CD8-positive, alpha-beta memory T cell (primary cell): Measurements from ENCODE around the gene PI4KB. TPM values are rescaled to one million over a fixed set of nuclear protein-coding genes. Genes with fewer than 3 reads are reported as not detected.

Experiments
- CTCF ChIA-PET: fragments of 350-600 bp; sonication (Branson Sonifier 250); formaldehyde crosslinking; loops from one replicate; lab custom pipeline; 2021; ENCODE audit warnings: antibody characterized with exemption; lab: Charles Lee
- POLR2A ChIA-PET: fragments of 350-600 bp; sonication (Branson Sonifier 250); formaldehyde crosslinking; loops from one replicate; lab custom pipeline; 2021; ENCODE audit warnings: antibody characterized with exemption; lab: Charles Lee
- DNase-seq, 5 donors: peaks; one replicate each; pipeline versions ENCODE4 v3.0.0 to v3.0.0-alpha.2; 2020 to 2022; ENCODE audit warnings: mixed read lengths in 1 of 5
- H3K27ac ChIP-seq: one replicate; pipeline ENCODE4 v1.7.0; 2013; ENCODE audit warnings: low read depth, mild to moderate bottlenecking, low read length, moderate library complexity
- H3K27me3 ChIP-seq: 2 replicates; pipeline ENCODE4 v1.7.0; 2013; ENCODE audit warnings: low read length, mild to moderate bottlenecking; ENCODE audit not compliant: insufficient read depth, poor library complexity, severe bottlenecking
- H3K36me3 ChIP-seq: 2 replicates; pipeline ENCODE4 v1.7.0; 2013; ENCODE audit warnings: mild to moderate bottlenecking, low read length, moderate library complexity; ENCODE audit not compliant: insufficient read depth
- H3K4me1 ChIP-seq: 2 replicates; pipeline ENCODE4 v1.7.0; 2013; ENCODE audit warnings: mild to moderate bottlenecking, low read length, moderate library complexity; ENCODE audit not compliant: insufficient read depth
- H3K4me3 ChIP-seq: 2 replicates; pipeline ENCODE4 v1.7.0; 2013; ENCODE audit warnings: mild to moderate bottlenecking, low read length
- H3K9me3 ChIP-seq: 2 replicates; pipeline ENCODE4 v1.7.0; 2013; ENCODE audit warnings: mild to moderate bottlenecking, low read length
- H3K27ac Mint-ChIP-seq, 8 donors: one replicate each; pipeline ENCODE4 v1.8.0; 2020 to 2021; ENCODE audit warnings: mixed read lengths in 8 of 8, mild to moderate bottlenecking in 6 of 8, inconsistent platforms in 3 of 8, moderate library complexity in 3 of 8
- H3K27me3 Mint-ChIP-seq, 2 donors: one replicate each; pipeline ENCODE4 v1.8.0; 2020 to 2021; ENCODE audit warnings: mixed read lengths in 2 of 2, mild to moderate bottlenecking in 1 of 2, moderate library complexity in 1 of 2
- H3K36me3 Mint-ChIP-seq, 3 donors: one replicate each; pipeline ENCODE4 v1.8.0; 2020 to 2021; ENCODE audit warnings: mixed read lengths in 3 of 3, inconsistent platforms in 1 of 3, mild to moderate bottlenecking in 1 of 3
- H3K4me1 Mint-ChIP-seq, 3 donors: one replicate each; pipeline ENCODE4 v1.8.0; 2020 to 2021; ENCODE audit warnings: mixed read lengths in 3 of 3, inconsistent platforms in 1 of 3, mild to moderate bottlenecking in 1 of 3
- H3K4me3 Mint-ChIP-seq, 7 donors: one replicate each; pipeline ENCODE4 v1.8.0; 2020 to 2021; ENCODE audit warnings: mixed read lengths in 7 of 7, mild to moderate bottlenecking in 6 of 7, moderate library complexity in 4 of 7, inconsistent platforms in 2 of 7
- H3K9me3 Mint-ChIP-seq, 5 donors: one replicate each; pipeline ENCODE4 v1.8.0; 2020 to 2022; ENCODE audit warnings: mixed read lengths in 5 of 5, mild to moderate bottlenecking in 3 of 5, moderate library complexity in 2 of 5, inconsistent platforms in 1 of 5
- polyA plus RNA-seq: library from polyadenylated mRNA; unstranded; fragments of 300-500 nt; fragmentation: Illumina TruSeq; gene quantifications from one replicate; pipeline ENCODE4 v1.2.3, GENCODE V29; 2021
- total RNA-seq, 2 experiments: library from RNA; stranded (reverse); gene quantifications; one replicate each; pipeline ENCODE4 v1.2.3, GENCODE V29; 2021

Gene PI4KB
- total and polyA plus RNA-seq, 3 experiments from 2014 or later = 59.9 to 67.5 (median 65.5) TPM

DNA sequence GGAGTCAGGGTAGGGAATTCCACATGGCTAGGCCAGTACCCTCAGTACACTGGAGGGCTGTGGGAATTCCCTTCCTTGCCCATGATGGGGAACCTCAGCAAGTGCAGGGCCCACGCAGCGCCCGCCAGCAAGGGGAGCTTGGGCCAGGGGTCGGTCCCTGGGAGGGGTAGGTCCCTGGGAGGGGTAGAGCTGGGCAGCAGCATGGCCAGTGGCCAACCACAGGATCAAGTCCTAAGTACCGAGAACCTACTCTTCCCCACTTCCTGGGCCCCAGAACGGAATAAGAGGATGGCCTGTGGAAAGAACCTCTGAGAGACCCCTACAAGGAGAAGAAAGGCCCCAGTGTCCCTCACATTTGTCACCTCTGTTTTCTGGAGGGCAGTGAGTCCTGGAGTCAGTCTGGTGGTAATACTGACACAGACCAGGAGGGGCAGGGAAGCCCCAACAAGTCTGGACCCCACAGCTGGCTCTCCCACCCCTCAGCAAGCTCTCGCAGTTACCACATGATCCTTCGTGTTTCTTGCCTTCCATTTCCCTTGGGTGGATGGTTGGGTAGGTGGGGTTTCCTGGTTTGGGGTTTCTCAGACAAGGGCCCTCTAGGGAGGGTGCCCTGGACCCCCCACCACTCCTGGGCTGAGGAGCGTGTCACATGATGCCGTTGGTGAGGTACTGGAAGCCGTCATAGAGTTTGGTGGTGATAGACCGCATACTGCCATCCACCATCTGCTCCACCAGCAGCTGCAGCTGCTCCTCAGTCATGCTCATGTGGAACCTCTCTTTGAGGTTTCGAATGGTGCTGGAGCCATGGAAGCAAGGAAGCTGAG, 34.8 kb downstream of the PI4KB start:
- ChIA-PET POLR2A (no interaction called here), CTCF (interaction anchor here (1.8 kb wide), 1 partner anchor 9 kb away, joined by 10 read pairs; no protein-coding TSS in a partner anchor)
- no peaks in the 10 kb centered on the region for H3K27me3 ChIP-seq
- H3K4me3 ChIP-seq = no peak overlapping the region
- Mint-ChIP-seq H3K9me3 (no peaks in the 10 kb centered on the region), H3K27ac (peak overlapping the region in 4 of 8 donors; percentile 17 to 81 (median 68)), H3K36me3 (peaks cover 0 to 89% (median 9%) of the 10 kb centered on the region in 3 donors), H3K4me3 (no peak overlapping the region), H3K4me1 (peaks cover 7 to 21% (median 8%) of the 10 kb centered on the region in 3 donors), H3K27me3 (no peaks in the 10 kb centered on the region)
- H3K9me3 ChIP-seq = no peaks in the 10 kb centered on the region
- no peak for DNase-seq
- H3K36me3 ChIP-seq = peaks cover 53% of the 10 kb centered on the region
- no peaks in the 10 kb centered on the region for H3K4me1 ChIP-seq
- no peak overlapping the region for H3K27ac ChIP-seq

DNA sequence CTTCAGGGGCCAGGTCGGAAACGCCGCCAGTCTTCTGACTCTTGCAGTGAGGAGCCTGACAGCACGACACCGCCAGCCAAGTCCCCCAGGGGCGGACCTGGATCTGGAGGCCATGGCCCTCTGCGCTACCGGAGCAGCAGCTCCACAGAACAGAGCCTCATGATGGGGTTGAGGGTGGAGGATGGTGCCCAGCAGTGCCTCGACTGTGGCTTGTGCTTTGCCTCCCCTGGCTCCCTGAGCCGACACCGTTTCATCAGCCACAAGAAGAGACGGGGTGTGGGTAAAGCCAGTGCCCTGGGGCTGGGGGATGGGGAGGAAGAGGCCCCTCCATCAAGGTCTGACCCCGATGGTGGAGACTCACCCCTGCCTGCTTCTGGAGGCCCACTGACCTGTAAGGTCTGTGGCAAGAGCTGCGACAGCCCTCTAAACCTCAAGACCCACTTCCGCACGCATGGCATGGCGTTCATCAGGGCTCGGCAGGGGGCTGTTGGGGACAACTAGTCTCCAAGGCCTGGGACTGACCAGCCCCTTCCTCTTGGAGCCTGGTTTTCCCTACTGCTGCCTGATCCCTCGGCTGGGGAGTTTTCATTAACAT, 36.4 kb downstream of the PI4KB start:
- H3K27me3 Mint-ChIP-seq = no peaks in the 10 kb centered on the region
- Histone ChIP-seq H3K4me1 (no peaks in the 10 kb centered on the region), H3K27ac (no peak overlapping the region), H3K27me3 (no peaks in the 10 kb centered on the region), H3K9me3 (no peaks in the 10 kb centered on the region), H3K36me3 (peaks cover 63% of the 10 kb centered on the region), H3K4me3 (no peak overlapping the region)
- DNase-seq = no peak
- POLR2A ChIA-PET = no interaction called here
- peak overlapping the region in 1 of 8 donors; percentile 82 for H3K27ac Mint-ChIP-seq
- H3K4me1 Mint-ChIP-seq = peaks cover 10 to 31% (median 11%) of the 10 kb centered on the region in 3 donors
- H3K9me3 Mint-ChIP-seq = no peaks in the 10 kb centered on the region
- CTCF ChIA-PET = no interaction called here
- peaks cover 0 to 94% (median 11%) of the 10 kb centered on the region in 3 donors for H3K36me3 Mint-ChIP-seq
- H3K4me3 Mint-ChIP-seq = no peak overlapping the region

DNA sequence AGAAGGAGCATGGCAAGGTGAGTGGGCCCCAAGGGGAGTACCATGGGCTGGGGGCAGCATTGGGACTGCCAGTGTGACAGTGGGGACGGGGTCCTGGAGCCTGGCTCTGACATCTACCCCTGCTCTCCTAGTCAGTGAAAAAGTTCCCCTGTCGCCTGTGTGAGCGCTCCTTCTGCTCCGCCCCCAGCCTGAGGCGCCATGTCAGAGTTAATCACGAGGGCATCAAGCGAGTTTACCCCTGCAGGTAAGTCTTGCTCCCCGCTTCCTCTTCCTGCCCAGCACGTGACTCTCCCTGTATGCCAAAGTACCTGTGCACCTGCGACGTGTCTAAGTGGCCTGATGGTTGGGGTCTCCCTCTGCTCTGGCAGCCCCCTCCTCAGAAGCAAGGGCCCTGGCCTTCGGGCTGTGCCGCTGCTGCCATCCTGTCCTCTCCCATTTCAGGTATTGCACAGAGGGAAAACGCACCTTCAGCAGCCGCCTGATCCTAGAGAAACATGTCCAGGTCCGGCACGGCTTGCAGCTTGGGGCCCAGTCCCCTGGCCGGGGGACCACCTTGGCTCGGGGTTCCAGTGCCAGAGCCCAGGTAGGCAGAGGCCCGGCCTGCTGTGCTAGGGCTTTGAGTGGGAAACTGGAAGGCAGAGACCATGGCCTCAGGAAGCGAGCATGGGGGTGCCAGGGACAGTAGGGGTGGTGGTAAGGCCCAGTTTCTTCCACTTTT, 37.1 kb downstream of the PI4KB start:
- H3K4me3 Mint-ChIP-seq = no peak overlapping the region
- H3K27ac Mint-ChIP-seq = peak overlapping the region in 4 of 8 donors; percentile 39 to 84 (median 72)
- peaks cover 11 to 34% (median 11%) of the 10 kb centered on the region in 3 donors for H3K4me1 Mint-ChIP-seq
- no peak overlapping the region for H3K4me3 ChIP-seq
- peaks cover 58% of the 10 kb centered on the region for H3K36me3 ChIP-seq
- H3K27ac ChIP-seq = no peak overlapping the region
- H3K27me3 ChIP-seq = no peaks in the 10 kb centered on the region
- no peak for DNase-seq
- ChIA-PET POLR2A (no interaction called here), CTCF (no interaction called here)
- no peaks in the 10 kb centered on the region for H3K4me1 ChIP-seq
- H3K9me3 ChIP-seq = no peaks in the 10 kb centered on the region
- H3K27me3 Mint-ChIP-seq = no peaks in the 10 kb centered on the region
- H3K36me3 Mint-ChIP-seq = peaks cover 0 to 90% (median 11%) of the 10 kb centered on the region in 3 donors
- no peaks in the 10 kb centered on the region for H3K9me3 Mint-ChIP-seq

DNA sequence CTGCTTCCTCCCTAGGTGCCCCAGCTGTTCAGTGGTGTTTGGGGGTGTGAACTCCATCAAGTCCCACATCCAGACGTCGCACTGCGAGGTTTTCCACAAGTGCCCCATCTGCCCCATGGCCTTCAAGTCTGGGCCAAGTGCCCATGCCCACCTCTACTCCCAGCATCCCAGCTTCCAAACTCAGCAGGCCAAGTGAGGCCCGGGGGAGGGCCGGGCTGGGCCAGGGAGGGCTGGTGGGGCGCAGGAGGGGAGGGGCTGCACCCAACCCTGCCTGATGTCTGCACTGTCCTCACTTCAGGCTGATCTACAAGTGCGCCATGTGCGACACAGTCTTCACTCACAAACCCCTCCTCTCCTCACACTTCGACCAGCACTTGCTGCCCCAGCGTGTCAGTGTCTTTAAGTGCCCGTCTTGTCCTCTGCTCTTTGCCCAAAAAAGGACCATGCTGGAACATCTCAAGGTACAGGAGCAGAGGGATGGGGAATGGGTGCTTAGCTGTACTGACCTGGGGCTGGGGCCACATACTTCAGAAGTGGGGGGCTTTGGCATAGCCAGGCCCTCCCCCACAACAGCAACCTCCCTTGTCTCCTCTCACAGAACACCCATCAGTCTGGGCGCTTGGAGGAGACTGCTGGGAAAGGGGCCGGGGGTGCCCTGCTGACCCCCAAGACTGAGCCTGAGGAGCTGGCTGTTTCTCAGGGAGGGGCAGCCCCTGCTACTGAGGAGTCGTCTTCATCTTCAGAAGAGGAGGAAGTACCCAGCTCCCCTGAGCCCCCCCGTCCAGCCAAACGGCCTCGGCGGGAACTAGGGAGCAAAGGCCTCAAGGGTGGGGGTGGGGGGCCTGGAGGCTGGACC, 37.9 kb downstream of the PI4KB start:
- Mint-ChIP-seq H3K27me3 (no peaks in the 10 kb centered on the region), H3K36me3 (peaks cover 0 to 87% (median 7%) of the 10 kb centered on the region in 3 donors), H3K9me3 (no peaks in the 10 kb centered on the region), H3K27ac (peak overlapping the region in 5 of 8 donors; percentile 10 to 84 (median 51)), H3K4me3 (no peak overlapping the region), H3K4me1 (peaks cover 15 to 41% (median 18%) of the 10 kb centered on the region in 3 donors)
- H3K9me3 ChIP-seq = no peaks in the 10 kb centered on the region
- no peak for DNase-seq
- POLR2A ChIA-PET = no interaction called here
- H3K27ac ChIP-seq = no peak overlapping the region
- peaks cover 58% of the 10 kb centered on the region for H3K36me3 ChIP-seq
- H3K4me1 ChIP-seq = peaks cover 3% of the 10 kb centered on the region
- no peaks in the 10 kb centered on the region for H3K27me3 ChIP-seq
- no peak overlapping the region for H3K4me3 ChIP-seq
- CTCF ChIA-PET = no interaction called here

DNA sequence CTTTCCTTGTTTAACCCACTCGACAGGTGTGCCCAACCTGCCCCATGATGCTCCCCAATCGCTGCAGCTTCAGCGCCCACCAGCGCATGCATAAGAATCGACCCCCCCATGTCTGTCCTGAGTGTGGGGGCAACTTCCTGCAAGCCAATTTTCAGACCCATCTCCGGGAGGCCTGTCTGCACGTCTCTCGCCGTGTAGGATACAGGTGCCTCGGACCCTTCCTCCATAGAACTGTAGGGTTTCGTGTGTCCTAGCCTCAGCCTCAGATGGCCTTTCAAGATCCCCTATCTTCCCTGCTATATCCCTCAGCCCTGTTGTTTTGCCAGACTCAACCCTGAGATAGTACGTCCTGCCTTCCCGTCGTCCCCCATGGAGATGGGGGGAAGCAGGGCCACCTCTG, 38.7 kb downstream of the PI4KB start:
- Histone ChIP-seq H3K4me1 (peaks cover 11% of the 10 kb centered on the region), H3K9me3 (no peaks in the 10 kb centered on the region), H3K4me3 (no peak overlapping the region), H3K27ac (no peak overlapping the region), H3K27me3 (no peaks in the 10 kb centered on the region), H3K36me3 (peaks cover 50% of the 10 kb centered on the region)
- Mint-ChIP-seq H3K27ac (peak overlapping the region in 5 of 8 donors; percentile 10 to 84 (median 51)), H3K4me3 (peak overlapping the region in 1 of 7 donors; percentile 54), H3K36me3 (peaks cover 0 to 83% (median 5%) of the 10 kb centered on the region in 3 donors), H3K9me3 (no peaks in the 10 kb centered on the region), H3K27me3 (no peaks in the 10 kb centered on the region), H3K4me1 (peaks cover 23 to 49% (median 26%) of the 10 kb centered on the region in 3 donors)
- ChIA-PET CTCF (no interaction called here), POLR2A (no interaction called here)
- no peak for DNase-seq

DNA sequence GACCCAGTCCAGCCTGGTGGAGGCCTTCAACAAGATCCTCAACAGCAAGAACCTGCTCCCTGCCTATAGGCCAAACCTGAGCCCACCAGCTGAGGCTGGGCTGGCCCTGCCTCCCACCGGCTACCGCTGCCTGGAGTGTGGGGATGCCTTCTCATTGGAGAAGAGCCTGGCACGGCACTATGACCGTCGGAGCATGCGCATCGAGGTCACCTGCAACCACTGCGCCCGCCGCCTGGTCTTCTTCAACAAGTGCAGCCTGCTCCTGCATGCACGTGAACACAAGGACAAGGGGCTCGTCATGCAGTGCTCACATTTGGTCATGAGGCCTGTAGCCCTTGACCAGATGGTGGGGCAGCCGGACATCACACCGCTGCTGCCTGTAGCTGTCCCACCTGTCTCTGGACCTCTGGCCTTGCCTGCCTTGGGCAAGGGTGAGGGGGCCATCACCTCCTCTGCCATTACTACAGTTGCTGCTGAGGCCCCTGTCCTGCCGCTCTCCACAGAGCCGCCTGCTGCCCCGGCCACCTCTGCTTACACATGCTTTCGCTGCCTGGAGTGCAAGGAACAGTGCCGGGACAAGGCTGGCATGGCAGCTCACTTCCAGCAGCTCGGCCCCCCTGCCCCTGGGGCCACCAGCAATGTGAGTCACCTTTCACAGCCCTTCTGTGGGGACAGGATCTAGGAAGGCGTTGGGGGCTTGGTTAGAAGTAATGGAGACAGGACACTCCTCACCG, 39.3 kb downstream of the PI4KB start:
- Histone ChIP-seq H3K9me3 (no peaks in the 10 kb centered on the region), H3K4me3 (no peak overlapping the region), H3K27ac (no peak overlapping the region), H3K36me3 (peaks cover 46% of the 10 kb centered on the region), H3K4me1 (peaks cover 15% of the 10 kb centered on the region), H3K27me3 (no peaks in the 10 kb centered on the region)
- Mint-ChIP-seq H3K9me3 (no peaks in the 10 kb centered on the region), H3K36me3 (peaks cover 0 to 81% (median 5%) of the 10 kb centered on the region in 3 donors), H3K27ac (no peak overlapping the region), H3K4me3 (no peak overlapping the region), H3K4me1 (peaks cover 29 to 55% (median 31%) of the 10 kb centered on the region in 3 donors), H3K27me3 (no peaks in the 10 kb centered on the region)
- no peak for DNase-seq
- ChIA-PET CTCF (no interaction called here), POLR2A (no interaction called here)

DNA sequence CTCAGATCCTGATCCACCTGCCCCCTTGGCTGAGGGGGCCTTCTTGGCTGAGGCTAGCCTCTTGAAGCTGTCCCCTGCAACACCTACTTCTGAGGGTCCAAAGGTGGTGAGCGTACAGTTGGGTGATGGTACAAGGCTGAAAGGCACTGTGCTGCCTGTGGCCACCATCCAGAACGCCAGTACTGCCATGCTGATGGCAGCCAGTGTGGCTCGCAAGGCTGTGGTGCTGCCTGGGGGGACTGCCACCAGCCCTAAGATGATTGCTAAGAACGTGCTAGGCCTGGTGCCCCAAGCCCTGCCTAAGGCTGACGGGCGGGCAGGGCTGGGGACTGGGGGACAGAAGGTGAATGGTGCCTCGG, 39.9 kb downstream of the PI4KB start:
- Mint-ChIP-seq H3K27me3 (no peaks in the 10 kb centered on the region), H3K9me3 (no peaks in the 10 kb centered on the region), H3K27ac (peak overlapping the region in 1 of 8 donors; percentile 36), H3K4me1 (peaks cover 30 to 52% (median 31%) of the 10 kb centered on the region in 3 donors), H3K4me3 (no peak overlapping the region), H3K36me3 (peaks cover 0 to 76% (median 2%) of the 10 kb centered on the region in 3 donors)
- DNase-seq = no peak
- no peaks in the 10 kb centered on the region for H3K9me3 ChIP-seq
- H3K36me3 ChIP-seq = peaks cover 40% of the 10 kb centered on the region
- no peak overlapping the region for H3K27ac ChIP-seq
- POLR2A ChIA-PET = no interaction called here
- H3K4me1 ChIP-seq = peaks cover 15% of the 10 kb centered on the region
- no peak overlapping the region for H3K4me3 ChIP-seq
- H3K27me3 ChIP-seq = no peaks in the 10 kb centered on the region
- CTCF ChIA-PET = no interaction called here
